SK-N-SH (cell line): Measurements from ENCODE around the gene ROBO1. TPM values are rescaled to one million over a fixed set of nuclear protein-coding genes. Genes with fewer than 3 reads are reported as not detected.

Experiments
- CTCF ChIA-PET: fragments of 300-600, 350-600 bp; formaldehyde crosslinking; extraction: SDS; loops from one replicate; lab custom pipeline; 2021; lab: Yijun Ruan, JAX
- POLR2A ChIA-PET: fragments of 350-600 bp; sonication (Branson Sonifier 250); formaldehyde crosslinking; extraction: SDS; loops from one replicate; lab custom pipeline; 2020; ENCODE audit warnings: antibody characterized with exemption, inconsistent platforms; lab: Yijun Ruan, JAX
- DNase-seq: peaks from one replicate; pipeline ENCODE4 v3.0.0; 2012
- H2AFZ ChIP-seq: fragments of 200-600 bp; sonication (generic); 2 replicates; pipeline ENCODE4 v1.8.1; 2016; ENCODE audit warnings: antibody characterized with exemption, mild to moderate bottlenecking, low read depth
- H3F3A ChIP-seq: fragments of 200-600 bp; sonication (generic); replicated peaks from 2 replicates; pipeline ENCODE3; 2016; ENCODE audit warnings: antibody characterized with exemption, mild to moderate bottlenecking; ENCODE audit not compliant: insufficient read depth
- H3K27ac ChIP-seq, 2 experiments: fragments of 200-500 bp in 1 of 2; fragments of 200-600 bp in 1 of 2; sonication (Bioruptor generic) in 1 of 2; sonication (generic), shearing (Covaris generic) in 1 of 2; 2 replicates each; pipeline versions ENCODE4 v1.5.1 to v1.6.1; 2014 to 2016; ENCODE audit warnings: low read depth in 2 of 2, inconsistent platforms in 1 of 2, low read length in 1 of 2, mild to moderate bottlenecking in 1 of 2, mixed read lengths in 1 of 2
- H3K27me3 ChIP-seq: fragments of 200-600 bp; sonication (generic), shearing (Covaris generic); 2 replicates; pipeline ENCODE4 v1.6.1; 2016; ENCODE audit warnings: mixed run types; ENCODE audit not compliant: insufficient read depth
- H3K36me3 ChIP-seq, 2 experiments: fragments of 200-500 bp in 1 of 2; fragments of 200-600 bp in 1 of 2; sonication (Bioruptor generic) in 1 of 2; sonication (generic) in 1 of 2; replicated peaks in 1 of 2; 2 replicates each; pipeline versions ENCODE3 to v1.5.1; 2014 to 2016; ENCODE audit warnings: low read length in 1 of 2, mild to moderate bottlenecking in 1 of 2; ENCODE audit not compliant: insufficient read depth in 2 of 2, control insufficient read depth in 1 of 2
- H3K4me1 ChIP-seq, 2 experiments: fragments of 200-500 bp in 1 of 2; fragments of 200-600 bp in 1 of 2; sonication (Bioruptor generic) in 1 of 2; sonication (generic), shearing (Covaris generic) in 1 of 2; 2 replicates each; pipeline versions ENCODE4 v1.5.1 to v1.6.1; 2014 to 2016; ENCODE audit warnings: low read depth in 1 of 2, low read length in 1 of 2, mixed run types in 1 of 2; ENCODE audit not compliant: insufficient read depth in 2 of 2, control insufficient read depth in 1 of 2
- H3K4me2 ChIP-seq: fragments of 200-600 bp; sonication (generic), shearing (Covaris generic); 2 replicates; pipeline ENCODE4 v1.6.1; 2017; ENCODE audit warnings: mixed run types
- H3K4me3 ChIP-seq, 2 experiments: fragments of 200-500 bp in 1 of 2; fragments of 200-600 bp in 1 of 2; sonication (Bioruptor generic) in 1 of 2; sonication (generic), shearing (Covaris generic) in 1 of 2; 2 replicates each; pipeline versions ENCODE4 v1.5.1 to v1.8.1; 2014 to 2016; ENCODE audit warnings: low read depth in 2 of 2, inconsistent platforms in 1 of 2, low read length in 1 of 2, mild to moderate bottlenecking in 1 of 2, mixed read lengths in 1 of 2, moderate library complexity in 1 of 2
- H3K79me2 ChIP-seq: fragments of 200-600 bp; sonication (generic); 2 replicates; pipeline ENCODE4 v1.8.1; 2017; ENCODE audit warnings: mild to moderate bottlenecking; ENCODE audit not compliant: insufficient read depth
- H3K9ac ChIP-seq: fragments of 200-600 bp; sonication (generic); 2 replicates; pipeline ENCODE4 v1.6.1; 2017; ENCODE audit warnings: mixed run types
- H3K9me2 ChIP-seq: fragments of 200-600 bp; sonication (generic); 2 replicates; pipeline ENCODE4 v1.6.1; 2017; ENCODE audit warnings: mixed run types
- H3K9me3 ChIP-seq: fragments of 200-600 bp; sonication (generic); 2 replicates; pipeline ENCODE4 v1.6.1; 2017; ENCODE audit warnings: mixed run types, mild to moderate bottlenecking, moderate library complexity
- H4K20me1 ChIP-seq: fragments of 200-600 bp; sonication (generic); 2 replicates; pipeline ENCODE4 v1.6.1; 2017; ENCODE audit warnings: mild to moderate bottlenecking, mixed run types; ENCODE audit not compliant: insufficient read depth
- ELF1 ChIP-seq: IDR thresholded peaks from 2 replicates; pipeline ENCODE4 v1.4.0; 2012
- EP300 ChIP-seq, 2 experiments: IDR thresholded peaks; 2 replicates each; pipeline versions ENCODE4 v1.4.0 to v1.6.1; 2012; ENCODE audit warnings: borderline replicate concordance in 1 of 2, low read depth in 1 of 2, low read length in 1 of 2
- EZH2phosphoT487 ChIP-seq: fragments of 200-600 bp; sonication (generic); IDR thresholded peaks from 2 replicates; pipeline ENCODE4 v1.6.1; 2017; ENCODE audit warnings: low read depth, mixed run types, mild to moderate bottlenecking, antibody characterized with exemption, moderate library complexity, borderline replicate concordance
- GATA2 ChIP-seq: sonication (generic); formaldehyde crosslinking; IDR thresholded peaks from 2 replicates; pipeline ENCODE4 v1.5.0; 2020; ENCODE audit warnings: mild to moderate bottlenecking, missing genetic modification reagents
- JUND ChIP-seq: IDR thresholded peaks from 2 replicates; pipeline ENCODE4 v1.4.0; 2012
- MEF2A ChIP-seq: IDR thresholded peaks from 2 replicates; pipeline ENCODE4 v1.4.0; 2012; ENCODE audit warnings: low read depth, borderline replicate concordance
- MXI1 ChIP-seq: IDR thresholded peaks from 2 replicates; pipeline ENCODE4 v1.6.1; 2012; ENCODE audit warnings: mild to moderate bottlenecking, low read depth, low read length, improper control_type of control experiment
- NRF1 ChIP-seq: IDR thresholded peaks from 2 replicates; pipeline ENCODE4 v1.6.1; 2012; ENCODE audit warnings: low read depth, mild to moderate bottlenecking, low read length
- POLR2AphosphoS5 ChIP-seq: IDR thresholded peaks from 2 replicates; pipeline ENCODE4 v1.6.1; 2012; ENCODE audit warnings: low read depth, low read length
- RAD21 ChIP-seq: IDR thresholded peaks from 2 replicates; pipeline ENCODE4 v1.6.1; 2012; ENCODE audit warnings: mild to moderate bottlenecking, low read length
- RXRA ChIP-seq: IDR thresholded peaks from 2 replicates; pipeline ENCODE4 v1.4.0; 2012; ENCODE audit warnings: low read depth, mild to moderate bottlenecking, borderline replicate concordance
- SIN3A ChIP-seq: IDR thresholded peaks from 2 replicates; pipeline ENCODE4 v1.6.1; 2012; ENCODE audit warnings: low read depth, mild to moderate bottlenecking, low read length, moderate library complexity, borderline replicate concordance
- TAF1 ChIP-seq: IDR thresholded peaks from 2 replicates; pipeline ENCODE4 v1.6.1; 2012; ENCODE audit warnings: low read depth, mild to moderate bottlenecking, low read length, moderate library complexity, borderline replicate concordance
- TCF12 ChIP-seq: IDR thresholded peaks from 2 replicates; pipeline ENCODE4 v1.4.0; 2012
- TEAD4 ChIP-seq: IDR thresholded peaks from 2 replicates; pipeline ENCODE4 v1.4.0; 2012; ENCODE audit warnings: mild to moderate bottlenecking, borderline replicate concordance; ENCODE audit not compliant: insufficient read depth
- YY1 ChIP-seq: IDR thresholded peaks from 2 replicates; pipeline ENCODE4 v1.4.0; 2012; ENCODE audit warnings: low read depth, mild to moderate bottlenecking
- WGBS: methylation state at CpG from one replicate; pipeline ENCODE4 v1.1.6; 2017; ENCODE audit warnings: low lambda C conversion rate; 5-methylcytosine and 5-hydroxymethylcytosine counted together
- polyA plus RNA-seq, 3 experiments: library from polyadenylated mRNA; depleted of rRNA; stranded (reverse); fragments of >200 nt; gene quantifications; 2 replicates each; pipeline ENCODE4 v1.2.3, GENCODE V29; 2012
- TF ChIP-seq, protein P1 (sequence below): fragments of 200-600 bp; sonication (generic); IDR thresholded peaks from 2 replicates; pipeline ENCODE4 v1.6.1; 2017; ENCODE audit warnings: antibody characterized with exemption, mild to moderate bottlenecking, moderate library complexity
- TF ChIP-seq, protein P2 (sequence below): IDR thresholded peaks from 2 replicates; pipeline ENCODE4 v1.4.0; 2012; ENCODE audit warnings: low read depth
- TF ChIP-seq, protein P3 (sequence below): IDR thresholded peaks from 2 replicates; pipeline ENCODE4 v1.6.1; 2012; ENCODE audit warnings: mild to moderate bottlenecking, low read depth, low read length, moderate library complexity

Gene ROBO1
- polyA plus RNA-seq, 1 of the 3 experiments (the other 2 are of a cell fraction) = 22.7 TPM

DNA sequence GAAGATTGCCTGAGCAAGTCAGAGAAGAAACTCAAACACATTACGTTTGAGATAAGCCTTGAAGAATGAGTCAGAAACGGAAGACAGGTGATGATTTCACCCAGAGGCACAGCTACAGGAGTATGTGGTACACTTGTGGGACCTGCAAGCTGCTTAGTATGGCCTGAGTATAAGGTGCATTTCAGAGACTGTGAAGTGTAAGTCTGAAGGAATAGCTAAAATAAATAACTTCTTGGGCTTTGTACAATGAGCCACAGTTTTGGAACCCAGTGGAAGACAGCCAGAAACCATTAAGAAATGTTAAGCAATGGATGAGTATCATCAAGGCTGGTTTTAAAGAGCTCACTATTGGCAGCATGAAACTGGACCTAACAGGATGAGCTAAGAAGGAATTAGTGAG, 826.2 kb downstream of the ROBO1 start:
- Histone ChIP-seq H2AFZ (no peak overlapping the region), H3K36me3 (peaks cover 0 to 6% of the 10 kb centered on the region in 2 experiments), H3K27me3 (no peaks in the 10 kb centered on the region), H3K9me2 (no peaks in the 10 kb centered on the region), H3F3A (no peaks in the 10 kb centered on the region), H3K4me2 (no peak overlapping the region), H3K27ac (no peak overlapping the region), H3K9me3 (no peaks in the 10 kb centered on the region), H3K9ac (no peak overlapping the region), H4K20me1 (no peaks in the 10 kb centered on the region), H3K79me2 (peaks cover 29% of the 10 kb centered on the region), H3K4me1 (no peaks in the 10 kb centered on the region), H3K4me3 (no peak overlapping the region)
- CTCF ChIA-PET = interaction anchor here (0.6 to 1.4 kb wide), 4 partner anchors 9 to 212 kb away, joined by 3 to 4 read pairs (median 3); no protein-coding TSS in a partner anchor
- DNase-seq = no peak
- 77% methylated on average over 2 of the region's 2 CpGs for WGBS
- POLR2A ChIA-PET = no interaction called here
- no peak for TF ChIP-seq RXRA
- no peak for TF ChIP-seq TAF1
- no peak for TF ChIP-seq GATA2
- no peak for TF ChIP-seq SIN3A
- TF ChIP-seq YY1 = no peak
- TF ChIP-seq TEAD4 = no peak
- TF ChIP-seq, protein P1, sequence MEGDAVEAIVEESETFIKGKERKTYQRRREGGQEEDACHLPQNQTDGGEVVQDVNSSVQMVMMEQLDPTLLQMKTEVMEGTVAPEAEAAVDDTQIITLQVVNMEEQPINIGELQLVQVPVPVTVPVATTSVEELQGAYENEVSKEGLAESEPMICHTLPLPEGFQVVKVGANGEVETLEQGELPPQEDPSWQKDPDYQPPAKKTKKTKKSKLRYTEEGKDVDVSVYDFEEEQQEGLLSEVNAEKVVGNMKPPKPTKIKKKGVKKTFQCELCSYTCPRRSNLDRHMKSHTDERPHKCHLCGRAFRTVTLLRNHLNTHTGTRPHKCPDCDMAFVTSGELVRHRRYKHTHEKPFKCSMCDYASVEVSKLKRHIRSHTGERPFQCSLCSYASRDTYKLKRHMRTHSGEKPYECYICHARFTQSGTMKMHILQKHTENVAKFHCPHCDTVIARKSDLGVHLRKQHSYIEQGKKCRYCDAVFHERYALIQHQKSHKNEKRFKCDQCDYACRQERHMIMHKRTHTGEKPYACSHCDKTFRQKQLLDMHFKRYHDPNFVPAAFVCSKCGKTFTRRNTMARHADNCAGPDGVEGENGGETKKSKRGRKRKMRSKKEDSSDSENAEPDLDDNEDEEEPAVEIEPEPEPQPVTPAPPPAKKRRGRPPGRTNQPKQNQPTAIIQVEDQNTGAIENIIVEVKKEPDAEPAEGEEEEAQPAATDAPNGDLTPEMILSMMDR = no peak
- no peak for TF ChIP-seq POLR2AphosphoS5
- TF ChIP-seq, protein P2, sequence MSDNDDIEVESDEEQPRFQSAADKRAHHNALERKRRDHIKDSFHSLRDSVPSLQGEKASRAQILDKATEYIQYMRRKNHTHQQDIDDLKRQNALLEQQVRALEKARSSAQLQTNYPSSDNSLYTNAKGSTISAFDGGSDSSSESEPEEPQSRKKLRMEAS = no peak
- no peak for TF ChIP-seq MEF2A
- TF ChIP-seq EP300 (IDR thresholded peaks at IDR 0.05; ENCODE audit: borderline replicate concordance in 1 of 2, low read depth in 1 of 2, low read length in 1 of 2) = no peak
- TF ChIP-seq JUND = no peak
- TF ChIP-seq NRF1 = no peak
- TF ChIP-seq MXI1 = no peak
- TF ChIP-seq ELF1 = no peak
- no peak for TF ChIP-seq RAD21
- no peak for TF ChIP-seq EZH2phosphoT487
- no peak for TF ChIP-seq TCF12
- TF ChIP-seq, protein P3, sequence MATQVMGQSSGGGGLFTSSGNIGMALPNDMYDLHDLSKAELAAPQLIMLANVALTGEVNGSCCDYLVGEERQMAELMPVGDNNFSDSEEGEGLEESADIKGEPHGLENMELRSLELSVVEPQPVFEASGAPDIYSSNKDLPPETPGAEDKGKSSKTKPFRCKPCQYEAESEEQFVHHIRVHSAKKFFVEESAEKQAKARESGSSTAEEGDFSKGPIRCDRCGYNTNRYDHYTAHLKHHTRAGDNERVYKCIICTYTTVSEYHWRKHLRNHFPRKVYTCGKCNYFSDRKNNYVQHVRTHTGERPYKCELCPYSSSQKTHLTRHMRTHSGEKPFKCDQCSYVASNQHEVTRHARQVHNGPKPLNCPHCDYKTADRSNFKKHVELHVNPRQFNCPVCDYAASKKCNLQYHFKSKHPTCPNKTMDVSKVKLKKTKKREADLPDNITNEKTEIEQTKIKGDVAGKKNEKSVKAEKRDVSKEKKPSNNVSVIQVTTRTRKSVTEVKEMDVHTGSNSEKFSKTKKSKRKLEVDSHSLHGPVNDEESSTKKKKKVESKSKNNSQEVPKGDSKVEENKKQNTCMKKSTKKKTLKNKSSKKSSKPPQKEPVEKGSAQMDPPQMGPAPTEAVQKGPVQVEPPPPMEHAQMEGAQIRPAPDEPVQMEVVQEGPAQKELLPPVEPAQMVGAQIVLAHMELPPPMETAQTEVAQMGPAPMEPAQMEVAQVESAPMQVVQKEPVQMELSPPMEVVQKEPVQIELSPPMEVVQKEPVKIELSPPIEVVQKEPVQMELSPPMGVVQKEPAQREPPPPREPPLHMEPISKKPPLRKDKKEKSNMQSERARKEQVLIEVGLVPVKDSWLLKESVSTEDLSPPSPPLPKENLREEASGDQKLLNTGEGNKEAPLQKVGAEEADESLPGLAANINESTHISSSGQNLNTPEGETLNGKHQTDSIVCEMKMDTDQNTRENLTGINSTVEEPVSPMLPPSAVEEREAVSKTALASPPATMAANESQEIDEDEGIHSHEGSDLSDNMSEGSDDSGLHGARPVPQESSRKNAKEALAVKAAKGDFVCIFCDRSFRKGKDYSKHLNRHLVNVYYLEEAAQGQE = no peak
